ENCODE measurements around the gene TRAF3IP1. TPM values are rescaled to one million over a fixed set of nuclear protein-coding genes. Genes with fewer than 3 reads are reported as not detected.

Gene TRAF3IP1
- total and polyA plus RNA-seq, 2 of the 13 experiments (the other 11 are each of a cell fraction or from before 2014, with no cell fraction given): 4.1 to 12.9 TPM

DNA sequence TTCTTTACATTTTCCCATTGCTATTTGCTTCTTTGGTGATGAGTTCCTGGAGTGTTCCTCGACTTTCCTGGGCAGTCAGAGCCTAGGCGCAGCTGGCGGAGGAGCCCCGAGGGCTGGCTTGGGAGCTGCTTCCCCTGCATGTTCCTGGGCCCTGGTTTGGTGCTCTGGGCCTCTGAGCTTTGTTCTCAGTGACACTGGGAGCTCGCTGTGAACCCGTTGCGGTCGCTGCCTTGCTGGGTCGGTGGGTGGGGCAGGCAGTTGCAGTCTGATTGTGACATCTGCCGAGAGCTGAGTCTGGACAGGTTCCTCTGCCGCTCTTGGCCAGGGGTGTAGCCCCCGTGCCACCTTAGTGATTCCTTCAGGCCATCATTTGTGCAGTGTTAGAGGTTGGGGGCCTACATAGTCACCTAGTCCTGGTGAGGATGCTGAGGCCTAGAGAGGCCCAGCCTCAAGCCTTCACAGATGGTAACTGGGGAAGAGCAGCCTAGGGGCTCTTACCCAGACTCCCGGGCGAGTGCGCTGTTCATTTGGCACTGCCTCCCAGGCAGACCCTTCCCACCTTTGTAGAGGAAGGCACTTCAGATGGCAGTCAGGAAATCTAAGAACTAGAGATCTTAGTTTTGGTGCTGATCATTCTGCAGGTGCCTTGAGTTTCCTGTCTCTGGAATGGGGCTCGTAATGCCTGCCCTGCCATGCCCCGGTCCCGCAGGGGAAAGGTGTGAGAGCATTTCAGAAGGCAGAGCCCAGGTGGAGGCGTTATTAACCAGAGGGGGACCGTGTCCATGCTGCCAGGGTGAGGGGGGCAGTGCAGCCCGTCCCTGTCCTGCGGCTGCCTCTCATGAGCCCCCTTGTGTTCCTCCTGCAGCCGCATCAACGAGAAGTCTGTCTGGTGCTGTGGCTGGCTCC lies 114.8 kb downstream of the TRAF3IP1 start (continued):
- TF ChIP-seq DNMT3B (CRISPR knock-in tag; conservative IDR thresholded peaks at IDR 0.05) (no peak), XBP1 (CRISPR knock-in tag; IDR thresholded peaks at IDR 0.05) (no peak), HOXD1 (CRISPR knock-in tag; IDR thresholded peaks at IDR 0.05) (peak; percentile 22; the same call in 1 of the 2 replicates), GLI4 (CRISPR knock-in tag; IDR thresholded peaks at IDR 0.05; ENCODE audit: borderline replicate concordance) (no peak), CENPT (CRISPR knock-in tag; IDR thresholded peaks at IDR 0.05; ENCODE audit: low read depth) (no peak), ZNF878 (CRISPR knock-in tag; IDR thresholded peaks at IDR 0.05) (no peak), FOXK1 (CRISPR knock-in tag; IDR thresholded peaks at IDR 0.05; ENCODE audit: borderline replicate concordance, low read depth) (no peak), KDM6A (CRISPR knock-in tag; IDR thresholded peaks at IDR 0.05; ENCODE audit: low read depth) (no peak), MTA1 (CRISPR knock-in tag; IDR thresholded peaks at IDR 0.05; ENCODE audit: borderline replicate concordance) (0 out of 2 replicates have a peak, but pooled peaks have one; percentile 72), ZNF33A (CRISPR knock-in tag; IDR thresholded peaks at IDR 0.05; ENCODE audit: borderline replicate concordance) (no peak), MAFG (CRISPR knock-in tag; IDR thresholded peaks at IDR 0.05) (no peak), PRPF4 (IDR thresholded peaks at IDR 0.05; ENCODE audit: low read depth, low read length, poor library complexity, severe bottlenecking) (no peak), MIXL1 (CRISPR knock-in tag; IDR thresholded peaks at IDR 0.05) (no peak), SP2 (CRISPR knock-in tag; IDR thresholded peaks at IDR 0.05) (no peak)
- TF ChIP-seq, protein P1, sequence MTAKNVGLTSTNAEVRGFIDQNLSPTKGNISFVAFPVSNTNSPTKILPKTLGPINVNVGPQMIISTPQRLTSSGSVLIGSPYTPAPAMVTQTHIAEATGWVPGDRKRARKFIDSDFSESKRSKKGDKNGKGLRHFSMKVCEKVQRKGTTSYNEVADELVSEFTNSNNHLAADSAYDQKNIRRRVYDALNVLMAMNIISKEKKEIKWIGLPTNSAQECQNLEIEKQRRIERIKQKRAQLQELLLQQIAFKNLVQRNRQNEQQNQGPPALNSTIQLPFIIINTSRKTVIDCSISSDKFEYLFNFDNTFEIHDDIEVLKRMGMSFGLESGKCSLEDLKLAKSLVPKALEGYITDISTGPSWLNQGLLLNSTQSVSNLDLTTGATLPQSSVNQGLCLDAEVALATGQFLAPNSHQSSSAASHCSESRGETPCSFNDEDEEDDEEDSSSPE (CRISPR knock-in tag; IDR thresholded peaks at IDR 0.05): no peak
- TF ChIP-seq, protein P2, sequence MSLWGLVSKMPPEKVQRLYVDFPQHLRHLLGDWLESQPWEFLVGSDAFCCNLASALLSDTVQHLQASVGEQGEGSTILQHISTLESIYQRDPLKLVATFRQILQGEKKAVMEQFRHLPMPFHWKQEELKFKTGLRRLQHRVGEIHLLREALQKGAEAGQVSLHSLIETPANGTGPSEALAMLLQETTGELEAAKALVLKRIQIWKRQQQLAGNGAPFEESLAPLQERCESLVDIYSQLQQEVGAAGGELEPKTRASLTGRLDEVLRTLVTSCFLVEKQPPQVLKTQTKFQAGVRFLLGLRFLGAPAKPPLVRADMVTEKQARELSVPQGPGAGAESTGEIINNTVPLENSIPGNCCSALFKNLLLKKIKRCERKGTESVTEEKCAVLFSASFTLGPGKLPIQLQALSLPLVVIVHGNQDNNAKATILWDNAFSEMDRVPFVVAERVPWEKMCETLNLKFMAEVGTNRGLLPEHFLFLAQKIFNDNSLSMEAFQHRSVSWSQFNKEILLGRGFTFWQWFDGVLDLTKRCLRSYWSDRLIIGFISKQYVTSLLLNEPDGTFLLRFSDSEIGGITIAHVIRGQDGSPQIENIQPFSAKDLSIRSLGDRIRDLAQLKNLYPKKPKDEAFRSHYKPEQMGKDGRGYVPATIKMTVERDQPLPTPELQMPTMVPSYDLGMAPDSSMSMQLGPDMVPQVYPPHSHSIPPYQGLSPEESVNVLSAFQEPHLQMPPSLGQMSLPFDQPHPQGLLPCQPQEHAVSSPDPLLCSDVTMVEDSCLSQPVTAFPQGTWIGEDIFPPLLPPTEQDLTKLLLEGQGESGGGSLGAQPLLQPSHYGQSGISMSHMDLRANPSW (CRISPR knock-in tag; IDR thresholded peaks at IDR 0.05; ENCODE audit: borderline replicate concordance): no peak
- TF ChIP-seq, protein P3, sequence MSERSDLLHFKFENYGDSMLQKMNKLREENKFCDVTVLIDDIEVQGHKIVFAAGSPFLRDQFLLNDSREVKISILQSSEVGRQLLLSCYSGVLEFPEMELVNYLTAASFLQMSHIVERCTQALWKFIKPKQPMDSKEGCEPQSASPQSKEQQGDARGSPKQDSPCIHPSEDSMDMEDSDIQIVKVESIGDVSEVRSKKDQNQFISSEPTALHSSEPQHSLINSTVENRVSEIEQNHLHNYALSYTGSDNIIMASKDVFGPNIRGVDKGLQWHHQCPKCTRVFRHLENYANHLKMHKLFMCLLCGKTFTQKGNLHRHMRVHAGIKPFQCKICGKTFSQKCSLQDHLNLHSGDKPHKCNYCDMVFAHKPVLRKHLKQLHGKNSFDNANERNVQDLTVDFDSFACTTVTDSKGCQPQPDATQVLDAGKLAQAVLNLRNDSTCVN (CRISPR knock-in tag; IDR thresholded peaks at IDR 0.05; ENCODE audit: borderline replicate concordance): no peak
- TF ChIP-seq, protein P4, sequence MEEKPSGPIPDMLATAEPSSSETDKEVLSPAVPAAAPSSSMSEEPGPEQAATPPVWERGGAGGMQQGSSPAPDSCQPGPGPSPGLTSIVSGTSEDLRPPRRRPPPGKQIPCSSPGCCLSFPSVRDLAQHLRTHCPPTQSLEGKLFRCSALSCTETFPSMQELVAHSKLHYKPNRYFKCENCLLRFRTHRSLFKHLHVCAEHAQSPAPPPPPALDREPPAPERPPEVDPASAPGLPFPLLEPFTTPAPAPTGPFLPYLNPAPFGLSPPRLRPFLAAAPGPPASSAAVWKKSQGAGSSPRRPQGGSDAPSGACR (CRISPR knock-in tag; IDR thresholded peaks at IDR 0.05): no peak; the same call in 1 of the 2 replicates
